Stimulated activated effector memory CD8-positive, alpha-beta T cell treated with anti-CD3 and anti-CD28 coated beads, Interleukin-12 subunit alpha, Interleukin-12 subunit beta, amount 100 ng/mL, for 72 hours (primary cell): ENCODE data around the gene TMEM150A.
"Not testable (repeated sequence)": the region's sequence is repeated elsewhere in the genome, so short reads cannot be mapped to it uniquely, and the experiment has no call there.

Source experiments
- ATAC-seq: fragments of 150-1000 bp; cut with Tn5 transposase; 2 replicates; pipeline ENCODE4 v1.10.0; 2021
- DNase-seq, 2 donors: peaks; one replicate each; pipeline ENCODE4 v3.0.0; 2021 to 2022; ENCODE audit warnings: low spot score in 2 of 2
- H3K27ac Mint-ChIP-seq: one replicate; pipeline ENCODE4 v1.8.0; 2022; ENCODE audit warnings: mild to moderate bottlenecking, mixed read lengths
- H3K36me3 Mint-ChIP-seq: one replicate; pipeline ENCODE4 v1.8.0; 2022; ENCODE audit warnings: mild to moderate bottlenecking, mixed read lengths
- H3K4me1 Mint-ChIP-seq: one replicate; pipeline ENCODE4 v1.8.0; 2022; ENCODE audit warnings: mixed read lengths
- H3K4me3 Mint-ChIP-seq: one replicate; pipeline ENCODE4 v1.8.0; 2022; ENCODE audit warnings: mild to moderate bottlenecking, mixed read lengths
- H3K9me3 Mint-ChIP-seq: one replicate; pipeline ENCODE4 v1.8.0; 2022; ENCODE audit warnings: mixed read lengths

The TMEM150A gene

GRCh38 chr2:85621338-85621737 is 18.8 kb upstream of the TMEM150A start:
- Mint-ChIP-seq H3K36me3 (peaks cover 93% of the 10 kb centered on the region), H3K4me1 (peaks cover 18% of the 10 kb centered on the region), H3K27ac (no peak overlapping the region), H3K4me3 (no peak overlapping the region), H3K9me3 (no peaks in the 10 kb centered on the region)
- ATAC-seq, result no peak
- DNase-seq, result no peak

- ATAC-seq (no peak), DNase-seq (no peak)
- peaks cover 82% of the 10 kb centered on the region for H3K36me3 Mint-ChIP-seq
- H3K27ac Mint-ChIP-seq, result no peak overlapping the region
- H3K4me3 Mint-ChIP-seq, result no peak overlapping the region
- H3K9me3 Mint-ChIP-seq, result no peaks in the 10 kb centered on the region
- peaks cover 18% of the 10 kb centered on the region for H3K4me1 Mint-ChIP-seq
These were observed 17.1 kb upstream of the TMEM150A start for GRCh38 chr2:85619617-85620016.

GRCh38 chr2:85617723-85618122 is 15.2 kb upstream of the TMEM150A start:
- DNase-seq, ATAC-seq, H3K27ac Mint-ChIP-seq, H3K9me3 Mint-ChIP-seq: not testable (repeated sequence)
- Mint-ChIP-seq H3K4me3 (peak overlapping the region; percentile 85), H3K4me1 (peaks cover 15% of the 10 kb centered on the region), H3K36me3 (peaks cover 63% of the 10 kb centered on the region)

- DNase-seq, result no peak
- ATAC-seq, result no peak
- H3K27ac Mint-ChIP-seq, result peak overlapping the region; percentile 93
- H3K9me3 Mint-ChIP-seq, result no peaks in the 10 kb centered on the region
- H3K4me3 Mint-ChIP-seq, result peak overlapping the region; percentile 85
- H3K36me3 Mint-ChIP-seq, result peaks cover 43% of the 10 kb centered on the region
- H3K4me1 Mint-ChIP-seq, result peaks cover 13% of the 10 kb centered on the region
These were observed 12.9 kb upstream of the TMEM150A start for GRCh38 chr2:85615413-85615728.

- peaks cover 43% of the 10 kb centered on the region for H3K36me3 Mint-ChIP-seq
- H3K9me3 Mint-ChIP-seq, result not testable (repeated sequence)
These were observed 12.3 kb upstream of the TMEM150A start for GRCh38 chr2:85614757-85615156.

GRCh38 chr2:85613717-85614515 is 11.4 kb upstream of the TMEM150A start:
- no peak overlapping the region for H3K27ac Mint-ChIP-seq
- H3K9me3 Mint-ChIP-seq, result no peaks in the 10 kb centered on the region
- H3K4me1 Mint-ChIP-seq, result peaks cover 17% of the 10 kb centered on the region
- ATAC-seq (no peak), DNase-seq (no peak)
- peaks cover 43% of the 10 kb centered on the region for H3K36me3 Mint-ChIP-seq
- H3K4me3 Mint-ChIP-seq, result peak overlapping the region; percentile 82

More at GRCh38 chr2:85614757-85615156, 12.3 kb upstream of the TMEM150A start:
- peaks cover 13% of the 10 kb centered on the region for H3K4me1 Mint-ChIP-seq
- not testable (repeated sequence) for H3K4me3 Mint-ChIP-seq, DNase-seq, ATAC-seq, H3K27ac Mint-ChIP-seq

GRCh38 chr2:85611705-85612587 is 9.4 kb upstream of the TMEM150A start, which contains the start of gene C2orf68:
Gene C2orf68 (minus strand): TSS chr2:85612066. CDS start chr2:85611984, 82 bp downstream.
- peak; percentile 82 for ATAC-seq
- no peaks in the 10 kb centered on the region for H3K9me3 Mint-ChIP-seq
- peak within 1 kb of the TSS; percentile 82 for H3K4me3 Mint-ChIP-seq
- peak within 1 kb of the TSS; percentile 86 for H3K27ac Mint-ChIP-seq
- peaks cover 16% of the 10 kb centered on the region for H3K4me1 Mint-ChIP-seq
- H3K36me3 Mint-ChIP-seq, result peaks cover 46% of the 10 kb centered on the region
- peak; percentile 74 to 93 for DNase-seq

- H3K9me3 Mint-ChIP-seq, result no peaks in the 10 kb centered on the region
- H3K4me1 Mint-ChIP-seq, result peaks cover 16% of the 10 kb centered on the region
- H3K36me3 Mint-ChIP-seq, result peaks cover 46% of the 10 kb centered on the region
- no peak for DNase-seq
- H3K27ac Mint-ChIP-seq, result peak overlapping the region; percentile 86
- no peak for ATAC-seq
- peak overlapping the region; percentile 82 for H3K4me3 Mint-ChIP-seq
These were observed 8.8 kb upstream of the TMEM150A start for GRCh38 chr2:85611217-85611704.

GRCh38 chr2:85607268-85608215 is 5.0 kb upstream of the TMEM150A start:
- no peak for ATAC-seq
- Mint-ChIP-seq H3K4me1 (peaks cover 29% of the 10 kb centered on the region), H3K4me3 (no peak overlapping the region), H3K9me3 (no peaks in the 10 kb centered on the region), H3K27ac (peak overlapping the region; percentile 37), H3K36me3 (peaks cover 46% of the 10 kb centered on the region)
- no peak for DNase-seq

GRCh38 chr2:85606116-85606455 is 3.6 kb upstream of the TMEM150A start:
- H3K9me3 Mint-ChIP-seq, result no peaks in the 10 kb centered on the region
- DNase-seq, result no peak
- peaks cover 40% of the 10 kb centered on the region for H3K4me1 Mint-ChIP-seq
- peaks cover 56% of the 10 kb centered on the region for H3K36me3 Mint-ChIP-seq
- no peak overlapping the region for H3K4me3 Mint-ChIP-seq
- peak overlapping the region; percentile 58 for H3K27ac Mint-ChIP-seq
- ATAC-seq, result no peak

- H3K27ac Mint-ChIP-seq, result peak overlapping the region; percentile 58
- H3K36me3 Mint-ChIP-seq, result peaks cover 56% of the 10 kb centered on the region
- peaks cover 43% of the 10 kb centered on the region for H3K4me1 Mint-ChIP-seq
- DNase-seq, result no peak
- H3K9me3 Mint-ChIP-seq, result no peaks in the 10 kb centered on the region
- no peak overlapping the region for H3K4me3 Mint-ChIP-seq
- no peak for ATAC-seq
These were observed 3.1 kb upstream of the TMEM150A start for GRCh38 chr2:85605406-85606115.

- DNase-seq (no peak), ATAC-seq (no peak)
- Mint-ChIP-seq H3K36me3 (peaks cover 55% of the 10 kb centered on the region), H3K4me3 (no peak overlapping the region), H3K9me3 (no peaks in the 10 kb centered on the region), H3K4me1 (peaks cover 50% of the 10 kb centered on the region), H3K27ac (no peak overlapping the region)
These were observed 2.3 kb upstream of the TMEM150A start for GRCh38 chr2:85604568-85605339.

GRCh38 chr2:85604133-85604444 is 1.6 kb upstream of the TMEM150A start:
- Mint-ChIP-seq H3K27ac (peak overlapping the region; percentile 80), H3K36me3 (peaks cover 55% of the 10 kb centered on the region), H3K4me1 (peaks cover 51% of the 10 kb centered on the region), H3K4me3 (peak overlapping the region; percentile 86)
- DNase-seq, ATAC-seq, H3K9me3 Mint-ChIP-seq: not testable (repeated sequence)
